ENCODE measurements around the gene TRIM14. TPM values are rescaled to one million over a fixed set of nuclear protein-coding genes. Genes with fewer than 3 reads are reported as not detected.

Gene TRIM14
- total RNA-seq, 1 experiment from 2014 or later, result 11.9 TPM

- no peak for TF ChIP-seq AFF4 (CRISPR knock-in tag; IDR thresholded peaks at IDR 0.05; ENCODE audit: borderline replicate concordance)
- no peak for TF ChIP-seq SMAD3 (CRISPR knock-in tag; IDR thresholded peaks at IDR 0.05; ENCODE audit: borderline replicate concordance)
- no peak for TF ChIP-seq NFYB (CRISPR knock-in tag; conservative IDR thresholded peaks at IDR 0.05; ENCODE audit: low read depth)
- TF ChIP-seq ESRRA (CRISPR knock-in tag; IDR thresholded peaks at IDR 0.05; ENCODE audit: borderline replicate concordance), result no peak
- no peak for TF ChIP-seq ZNF121 (CRISPR knock-in tag; IDR thresholded peaks at IDR 0.05)
- no peak for TF ChIP-seq NFATC4 (CRISPR knock-in tag; IDR thresholded peaks at IDR 0.05)
- TF ChIP-seq E2F5 (CRISPR knock-in tag; IDR thresholded peaks at IDR 0.05), result no peak
- no peak for TF ChIP-seq ZNF532 (CRISPR knock-in tag; IDR thresholded peaks at IDR 0.05; ENCODE audit: borderline replicate concordance)
These were observed 87.1 kb downstream of the TRIM14 start (continued) for GRCh38 chr9:98031935-98032334.

- no peak for TF ChIP-seq CBFB (CRISPR knock-in tag; IDR thresholded peaks at IDR 0.05; ENCODE audit: low read depth)
- no peak for TF ChIP-seq USF1 (CRISPR knock-in tag; IDR thresholded peaks at IDR 0.05)
- TF ChIP-seq ZNF512 (CRISPR knock-in tag; IDR thresholded peaks at IDR 0.05; ENCODE audit: borderline replicate concordance), result no peak
- no peak for TF ChIP-seq NFATC4 (CRISPR knock-in tag; IDR thresholded peaks at IDR 0.05)
- no peak for TF ChIP-seq GABPB1 (CRISPR knock-in tag; IDR thresholded peaks at IDR 0.05)
- TF ChIP-seq ZNF425 (CRISPR knock-in tag; conservative IDR thresholded peaks at IDR 0.05), result no peak
- no peak for TF ChIP-seq SOX15 (CRISPR knock-in tag; IDR thresholded peaks at IDR 0.05)
- no peak for TF ChIP-seq TP53 (CRISPR knock-in tag; IDR thresholded peaks at IDR 0.05)
- no peak for TF ChIP-seq TEAD4 (CRISPR knock-in tag; IDR thresholded peaks at IDR 0.05)
- TF ChIP-seq NR2C2 (CRISPR knock-in tag; IDR thresholded peaks at IDR 0.05), result no peak
- no peak for TF ChIP-seq ATF6 (CRISPR knock-in tag; IDR thresholded peaks at IDR 0.05)
- no peak for TF ChIP-seq RORB (CRISPR knock-in tag; IDR thresholded peaks at IDR 0.05)
- TF ChIP-seq NR3C1 (CRISPR knock-in tag; conservative IDR thresholded peaks at IDR 0.05; ENCODE audit: low read depth), result no peak
- ChIA-PET POLR2A (no interaction called here), CTCF (no interaction called here)
- H3K9me3 Mint-ChIP-seq, result no peaks in the 10 kb centered on the region
- no peak overlapping the region for H3K4me3 Mint-ChIP-seq
- DNase-seq (ENCODE audit: low spot score) (no peak), ATAC-seq (no peak)
- H3K27ac Mint-ChIP-seq, result no peak overlapping the region
- no peaks in the 10 kb centered on the region for H3K4me1 Mint-ChIP-seq
- no peaks in the 10 kb centered on the region for H3K36me3 Mint-ChIP-seq
- peaks cover 14% of the 10 kb centered on the region for H3K27me3 Mint-ChIP-seq (ENCODE audit: low read depth)
These were observed 87.9 kb downstream of the TRIM14 start for GRCh38 chr9:98031169-98031568.

All from WTC11 (cell line).